ENCODE data around the gene CDH16. TPM values are rescaled to one million over a fixed set of nuclear protein-coding genes. Genes with fewer than 3 reads are reported as not detected.

CDH16 gene
- total and polyA plus RNA-seq, 2 of the 13 experiments (the other 11 are each of a cell fraction or from before 2014, with no cell fraction given) = 2.7 to 3.9 TPM

DNA sequence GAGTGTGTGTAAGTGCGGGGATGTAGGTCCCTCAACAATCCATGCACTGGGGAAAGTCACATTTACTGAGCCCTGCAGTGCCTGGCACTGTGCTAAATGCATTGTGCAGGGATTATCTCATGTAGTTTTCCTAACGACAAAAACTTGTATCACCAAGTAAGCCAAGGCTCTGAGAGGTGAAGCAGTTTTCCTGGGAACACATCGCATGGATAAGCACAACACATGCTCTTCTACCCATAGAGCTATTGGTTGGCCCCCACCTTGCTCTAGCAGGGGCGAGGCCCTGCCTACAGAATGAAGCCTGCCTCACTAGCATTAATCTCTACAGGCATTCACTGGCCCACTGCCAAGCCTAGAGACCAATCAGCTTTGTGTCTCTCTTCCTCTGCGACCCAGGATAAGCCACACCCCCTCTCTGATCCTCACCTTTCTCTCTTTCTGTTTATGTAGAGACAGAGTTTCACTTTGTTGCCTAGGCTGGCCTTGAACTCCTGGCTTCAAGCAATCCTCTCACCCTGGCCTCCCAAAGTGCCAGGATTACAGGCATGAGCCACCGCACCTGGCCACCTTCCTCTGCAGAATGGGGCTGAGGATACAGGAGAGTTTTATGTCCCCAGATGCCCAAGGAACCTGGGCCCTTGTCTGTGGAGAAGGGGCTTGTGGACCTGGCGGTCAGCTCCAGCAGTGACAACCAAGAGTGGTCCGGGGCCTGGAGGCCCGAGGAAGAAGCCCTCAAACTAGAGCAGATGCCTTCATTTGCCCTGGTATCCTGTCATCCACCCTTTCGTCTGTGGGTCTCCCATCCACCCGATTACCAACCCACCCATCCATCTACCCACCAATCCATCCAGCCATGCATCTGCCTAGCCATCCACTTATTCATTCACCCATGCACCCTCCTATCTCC, 12.8 kb downstream of the CDH16 start (continued):
- peak; percentile 77 for TF ChIP-seq TBX2 (CRISPR knock-in tag; IDR thresholded peaks at IDR 0.05; ENCODE audit: borderline replicate concordance)
- no peak for TF ChIP-seq ZNF337 (CRISPR knock-in tag; IDR thresholded peaks at IDR 0.05; ENCODE audit: borderline replicate concordance, low read depth)
- TF ChIP-seq ZNF615 (CRISPR knock-in tag; IDR thresholded peaks at IDR 0.05; ENCODE audit: borderline replicate concordance) = no peak
- no peak for TF ChIP-seq ZFP37 (CRISPR knock-in tag; IDR thresholded peaks at IDR 0.05; ENCODE audit: borderline replicate concordance)
- TF ChIP-seq PHF5A (CRISPR knock-in tag; IDR thresholded peaks at IDR 0.05; ENCODE audit: low read depth, unreplicated experiment) = peak; percentile 91
- TF ChIP-seq, protein P1, sequence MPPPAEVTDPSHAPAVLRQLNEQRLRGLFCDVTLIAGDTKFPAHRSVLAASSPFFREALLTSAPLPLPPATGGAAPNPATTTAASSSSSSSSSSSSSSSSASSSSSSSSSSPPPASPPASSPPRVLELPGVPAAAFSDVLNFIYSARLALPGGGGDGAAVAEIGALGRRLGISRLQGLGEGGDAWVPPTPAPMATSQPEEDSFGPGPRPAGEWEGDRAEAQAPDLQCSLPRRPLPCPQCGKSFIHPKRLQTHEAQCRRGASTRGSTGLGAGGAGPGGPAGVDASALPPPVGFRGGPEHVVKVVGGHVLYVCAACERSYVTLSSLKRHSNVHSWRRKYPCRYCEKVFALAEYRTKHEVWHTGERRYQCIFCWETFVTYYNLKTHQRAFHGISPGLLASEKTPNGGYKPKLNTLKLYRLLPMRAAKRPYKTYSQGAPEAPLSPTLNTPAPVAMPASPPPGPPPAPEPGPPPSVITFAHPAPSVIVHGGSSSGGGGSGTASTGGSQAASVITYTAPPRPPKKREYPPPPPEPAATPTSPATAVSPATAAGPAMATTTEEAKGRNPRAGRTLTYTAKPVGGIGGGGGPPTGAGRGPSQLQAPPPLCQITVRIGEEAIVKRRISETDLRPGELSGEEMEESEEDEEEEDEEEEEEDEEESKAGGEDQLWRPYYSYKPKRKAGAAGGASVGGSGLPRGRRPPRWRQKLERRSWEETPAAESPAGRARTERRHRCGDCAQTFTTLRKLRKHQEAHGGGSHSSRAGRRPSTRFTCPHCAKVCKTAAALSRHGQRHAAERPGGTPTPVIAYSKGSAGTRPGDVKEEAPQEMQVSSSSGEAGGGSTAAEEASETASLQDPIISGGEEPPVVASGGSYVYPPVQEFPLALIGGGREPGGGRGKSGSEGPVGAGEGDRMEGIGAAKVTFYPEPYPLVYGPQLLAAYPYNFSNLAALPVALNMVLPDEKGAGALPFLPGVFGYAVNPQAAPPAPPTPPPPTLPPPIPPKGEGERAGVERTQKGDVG (CRISPR knock-in tag; IDR thresholded peaks at IDR 0.05; ENCODE audit: borderline replicate concordance) = peak; percentile 48; the same call in 1 of the 2 replicates
- no peak; the same call in 1 of the 2 replicates for TF ChIP-seq ZSCAN22 (CRISPR knock-in tag; IDR thresholded peaks at IDR 0.05)
- TF ChIP-seq IKZF1 (IDR thresholded peaks at IDR 0.05) = no peak
- TF ChIP-seq, protein P2, sequence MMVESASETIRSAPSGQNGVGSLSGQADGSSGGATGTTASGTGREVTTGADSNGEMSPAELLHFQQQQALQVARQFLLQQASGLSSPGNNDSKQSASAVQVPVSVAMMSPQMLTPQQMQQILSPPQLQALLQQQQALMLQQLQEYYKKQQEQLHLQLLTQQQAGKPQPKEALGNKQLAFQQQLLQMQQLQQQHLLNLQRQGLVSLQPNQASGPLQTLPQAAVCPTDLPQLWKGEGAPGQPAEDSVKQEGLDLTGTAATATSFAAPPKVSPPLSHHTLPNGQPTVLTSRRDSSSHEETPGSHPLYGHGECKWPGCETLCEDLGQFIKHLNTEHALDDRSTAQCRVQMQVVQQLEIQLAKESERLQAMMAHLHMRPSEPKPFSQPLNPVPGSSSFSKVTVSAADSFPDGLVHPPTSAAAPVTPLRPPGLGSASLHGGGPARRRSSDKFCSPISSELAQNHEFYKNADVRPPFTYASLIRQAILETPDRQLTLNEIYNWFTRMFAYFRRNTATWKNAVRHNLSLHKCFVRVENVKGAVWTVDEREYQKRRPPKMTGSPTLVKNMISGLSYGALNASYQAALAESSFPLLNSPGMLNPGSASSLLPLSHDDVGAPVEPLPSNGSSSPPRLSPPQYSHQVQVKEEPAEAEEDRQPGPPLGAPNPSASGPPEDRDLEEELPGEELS (CRISPR knock-in tag; IDR thresholded peaks at IDR 0.05) = peak; percentile 87
- TF ChIP-seq ZNF160 (CRISPR knock-in tag; IDR thresholded peaks at IDR 0.05) = peak; percentile 48; the same call in 1 of the 2 replicates
- no peak for TF ChIP-seq ZZZ3 (CRISPR knock-in tag; IDR thresholded peaks at IDR 0.05; ENCODE audit: borderline replicate concordance)
- no peak for TF ChIP-seq GABPA (IDR thresholded peaks at IDR 0.05; ENCODE audit: low read depth, low read length)
- TF ChIP-seq GABPA (CRISPR knock-in tag; IDR thresholded peaks at IDR 0.05; ENCODE audit: low read depth) = peak; percentile 13; the same call in 1 of the 2 replicates
- TF ChIP-seq REXO4 (CRISPR knock-in tag; IDR thresholded peaks at IDR 0.05; ENCODE audit: borderline replicate concordance) = no peak
- no peak for TF ChIP-seq RBM22 (optimal IDR thresholded peaks at IDR 0.05; ENCODE audit: low read length)
- peak; percentile 79 for TF ChIP-seq BCL6 (CRISPR knock-in tag; IDR thresholded peaks at IDR 0.05)
- TF ChIP-seq, protein P3, sequence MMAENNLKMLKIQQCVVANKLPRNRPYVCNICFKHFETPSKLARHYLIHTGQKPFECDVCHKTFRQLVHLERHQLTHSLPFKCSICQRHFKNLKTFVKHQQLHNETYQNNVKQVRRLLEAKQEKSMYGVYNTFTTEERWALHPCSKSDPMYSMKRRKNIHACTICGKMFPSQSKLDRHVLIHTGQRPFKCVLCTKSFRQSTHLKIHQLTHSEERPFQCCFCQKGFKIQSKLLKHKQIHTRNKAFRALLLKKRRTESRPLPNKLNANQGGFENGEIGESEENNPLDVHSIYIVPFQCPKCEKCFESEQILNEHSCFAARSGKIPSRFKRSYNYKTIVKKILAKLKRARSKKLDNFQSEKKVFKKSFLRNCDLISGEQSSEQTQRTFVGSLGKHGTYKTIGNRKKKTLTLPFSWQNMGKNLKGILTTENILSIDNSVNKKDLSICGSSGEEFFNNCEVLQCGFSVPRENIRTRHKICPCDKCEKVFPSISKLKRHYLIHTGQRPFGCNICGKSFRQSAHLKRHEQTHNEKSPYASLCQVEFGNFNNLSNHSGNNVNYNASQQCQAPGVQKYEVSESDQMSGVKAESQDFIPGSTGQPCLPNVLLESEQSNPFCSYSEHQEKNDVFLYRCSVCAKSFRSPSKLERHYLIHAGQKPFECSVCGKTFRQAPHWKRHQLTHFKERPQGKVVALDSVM (CRISPR knock-in tag; IDR thresholded peaks at IDR 0.05) = peak; percentile 100
- TF ChIP-seq NFKB2 (CRISPR knock-in tag; IDR thresholded peaks at IDR 0.05; ENCODE audit: borderline replicate concordance) = peak; percentile 89; the same call in 1 of the 2 replicates
- TF ChIP-seq, protein P4, sequence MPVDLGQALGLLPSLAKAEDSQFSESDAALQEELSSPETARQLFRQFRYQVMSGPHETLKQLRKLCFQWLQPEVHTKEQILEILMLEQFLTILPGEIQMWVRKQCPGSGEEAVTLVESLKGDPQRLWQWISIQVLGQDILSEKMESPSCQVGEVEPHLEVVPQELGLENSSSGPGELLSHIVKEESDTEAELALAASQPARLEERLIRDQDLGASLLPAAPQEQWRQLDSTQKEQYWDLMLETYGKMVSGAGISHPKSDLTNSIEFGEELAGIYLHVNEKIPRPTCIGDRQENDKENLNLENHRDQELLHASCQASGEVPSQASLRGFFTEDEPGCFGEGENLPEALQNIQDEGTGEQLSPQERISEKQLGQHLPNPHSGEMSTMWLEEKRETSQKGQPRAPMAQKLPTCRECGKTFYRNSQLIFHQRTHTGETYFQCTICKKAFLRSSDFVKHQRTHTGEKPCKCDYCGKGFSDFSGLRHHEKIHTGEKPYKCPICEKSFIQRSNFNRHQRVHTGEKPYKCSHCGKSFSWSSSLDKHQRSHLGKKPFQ (CRISPR knock-in tag; IDR thresholded peaks at IDR 0.05; ENCODE audit: insufficient replicate concordance) = no peak
- TF ChIP-seq SRSF4 (IDR thresholded peaks at IDR 0.05; ENCODE audit: low read depth, low read length, poor library complexity, severe bottlenecking) = no peak

All from HepG2 (cell line).